Measurements from ENCODE around the gene FOXA1. TPM values are rescaled to one million over a fixed set of nuclear protein-coding genes. Genes with fewer than 3 reads are reported as not detected.
"Not testable (repeated sequence)": the region's sequence is repeated elsewhere in the genome, so short reads cannot be mapped to it uniquely, and the experiment has no call there.

FOXA1 gene
- total RNA-seq, 1 donor from 2014 or later: not detected

DNA sequence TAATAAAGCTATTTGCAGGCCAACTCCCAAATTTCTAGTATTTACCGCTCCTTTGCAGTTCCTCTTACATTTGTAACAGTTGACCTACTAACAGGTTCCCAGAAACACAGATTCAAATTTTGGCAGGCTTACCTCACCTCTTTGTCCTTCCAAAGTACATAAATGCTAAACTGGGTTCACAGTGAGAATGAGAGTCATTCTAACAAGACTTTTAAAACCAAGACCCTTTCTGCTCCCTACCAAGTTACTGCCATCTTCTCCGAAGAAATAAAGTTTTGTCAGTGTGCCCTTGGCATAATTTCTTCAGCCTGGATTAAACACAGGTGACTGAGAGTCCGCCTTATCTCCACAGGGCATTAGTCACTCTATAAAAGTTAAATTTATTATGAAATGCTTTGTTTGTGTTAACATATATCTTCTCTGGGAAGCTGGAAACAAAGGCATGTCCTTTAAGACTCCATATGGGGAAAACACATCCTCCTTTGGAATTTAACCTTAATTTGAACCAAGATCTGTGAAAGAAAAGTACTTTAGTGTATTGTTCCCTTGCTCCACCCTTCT lies 28.2 kb downstream of the FOXA1 start:
- H3K4me3 Mint-ChIP-seq: no peak overlapping the region
- no peaks in the 10 kb centered on the region for H3K27me3 Mint-ChIP-seq (ENCODE audit: low read depth)
- no peak overlapping the region for H3K27ac Mint-ChIP-seq (ENCODE audit: unreplicated experiment)
- no peaks in the 10 kb centered on the region for H3K9me3 Mint-ChIP-seq
- no peak for DNase-seq (ENCODE audit: low read depth, low spot score)
- H3K4me1 Mint-ChIP-seq: no peaks in the 10 kb centered on the region
- TF ChIP-seq, protein P1, sequence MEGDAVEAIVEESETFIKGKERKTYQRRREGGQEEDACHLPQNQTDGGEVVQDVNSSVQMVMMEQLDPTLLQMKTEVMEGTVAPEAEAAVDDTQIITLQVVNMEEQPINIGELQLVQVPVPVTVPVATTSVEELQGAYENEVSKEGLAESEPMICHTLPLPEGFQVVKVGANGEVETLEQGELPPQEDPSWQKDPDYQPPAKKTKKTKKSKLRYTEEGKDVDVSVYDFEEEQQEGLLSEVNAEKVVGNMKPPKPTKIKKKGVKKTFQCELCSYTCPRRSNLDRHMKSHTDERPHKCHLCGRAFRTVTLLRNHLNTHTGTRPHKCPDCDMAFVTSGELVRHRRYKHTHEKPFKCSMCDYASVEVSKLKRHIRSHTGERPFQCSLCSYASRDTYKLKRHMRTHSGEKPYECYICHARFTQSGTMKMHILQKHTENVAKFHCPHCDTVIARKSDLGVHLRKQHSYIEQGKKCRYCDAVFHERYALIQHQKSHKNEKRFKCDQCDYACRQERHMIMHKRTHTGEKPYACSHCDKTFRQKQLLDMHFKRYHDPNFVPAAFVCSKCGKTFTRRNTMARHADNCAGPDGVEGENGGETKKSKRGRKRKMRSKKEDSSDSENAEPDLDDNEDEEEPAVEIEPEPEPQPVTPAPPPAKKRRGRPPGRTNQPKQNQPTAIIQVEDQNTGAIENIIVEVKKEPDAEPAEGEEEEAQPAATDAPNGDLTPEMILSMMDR (conservative IDR thresholded peaks at IDR 0.05): no peak
- no peaks in the 10 kb centered on the region for H3K36me3 Mint-ChIP-seq (ENCODE audit: low read depth)

DNA sequence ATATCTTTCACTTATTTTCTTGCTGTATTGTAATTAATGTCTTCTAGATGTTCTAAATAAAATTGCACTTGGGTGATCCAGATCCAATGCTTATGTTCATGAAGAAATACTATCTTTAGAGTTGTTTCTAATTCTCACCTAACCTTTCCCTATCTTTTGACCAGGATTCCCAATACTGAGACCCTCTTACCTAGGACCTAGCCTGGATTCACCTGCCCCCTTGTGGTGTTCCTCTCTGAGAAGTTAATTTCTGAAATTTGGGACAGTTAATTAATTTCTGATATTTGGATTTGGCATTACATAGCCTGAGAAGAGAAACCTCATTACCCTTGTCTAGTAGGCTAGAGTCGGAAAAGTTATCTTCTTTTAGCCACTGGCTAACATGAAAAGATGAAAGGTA lies 29.5 kb downstream of the FOXA1 start:
- no peak overlapping the region for H3K27ac Mint-ChIP-seq (ENCODE audit: unreplicated experiment)
- H3K36me3 Mint-ChIP-seq (ENCODE audit: low read depth): no peaks in the 10 kb centered on the region
- no peak for DNase-seq (ENCODE audit: low read depth, low spot score)
- no peaks in the 10 kb centered on the region for H3K9me3 Mint-ChIP-seq
- no peaks in the 10 kb centered on the region for H3K27me3 Mint-ChIP-seq (ENCODE audit: low read depth)
- H3K4me1 Mint-ChIP-seq: no peaks in the 10 kb centered on the region
- no peak overlapping the region for H3K4me3 Mint-ChIP-seq
- TF ChIP-seq, protein P1 (conservative IDR thresholded peaks at IDR 0.05): peak; percentile 48

DNA sequence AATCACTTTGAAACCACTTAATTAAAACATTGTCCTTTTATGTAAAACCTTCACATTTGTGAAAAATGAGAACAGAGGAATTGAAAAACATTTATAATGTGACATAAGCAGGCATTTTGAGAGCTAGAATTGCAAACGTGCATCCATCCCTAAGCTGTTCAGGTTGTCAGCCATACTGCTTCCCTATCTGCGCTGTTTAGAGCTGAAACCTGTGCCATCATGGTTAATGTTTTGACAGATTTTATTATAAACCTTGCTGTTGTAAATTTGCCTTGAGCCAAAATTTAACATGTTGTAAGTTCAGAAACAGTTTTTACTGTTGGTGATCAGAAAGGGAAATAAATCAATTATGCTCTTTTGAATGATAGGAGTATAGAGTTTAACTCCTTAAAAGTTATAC lies 31.9 kb downstream of the FOXA1 start:
- Mint-ChIP-seq H3K27me3 (ENCODE audit: low read depth) (no peaks in the 10 kb centered on the region), H3K9me3 (no peaks in the 10 kb centered on the region), H3K36me3 (ENCODE audit: low read depth) (peaks cover 3% of the 10 kb centered on the region), H3K27ac (ENCODE audit: unreplicated experiment) (no peak overlapping the region), H3K4me3 (no peak overlapping the region), H3K4me1 (peaks cover 8% of the 10 kb centered on the region)
- TF ChIP-seq, protein P1 (conservative IDR thresholded peaks at IDR 0.05): no peak
- no peak for DNase-seq (ENCODE audit: low read depth, low spot score)

DNA sequence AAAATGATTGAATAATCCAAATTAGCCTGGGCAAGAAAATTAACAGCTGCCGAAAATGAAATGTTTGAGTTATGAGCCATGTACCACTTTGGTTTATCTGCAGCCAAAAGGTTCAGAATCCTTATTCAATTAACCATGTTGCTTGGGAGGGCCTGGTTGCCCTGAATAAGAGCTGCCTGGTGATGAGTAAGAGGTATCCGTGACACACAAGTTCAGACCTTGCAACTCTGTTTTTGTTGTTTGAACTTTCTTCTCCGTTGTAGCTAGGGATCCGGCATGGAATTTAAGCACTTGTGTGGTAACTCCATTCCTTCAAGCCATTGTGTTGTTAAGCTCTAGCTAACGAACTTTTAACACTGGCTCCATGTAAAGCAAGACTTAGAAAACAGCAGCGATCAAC lies 35.7 kb downstream of the FOXA1 start:
- DNase-seq (ENCODE audit: low read depth, low spot score): no peak
- Mint-ChIP-seq H3K27me3 (ENCODE audit: low read depth) (no peaks in the 10 kb centered on the region), H3K4me1 (peaks cover 8% of the 10 kb centered on the region), H3K36me3 (ENCODE audit: low read depth) (peaks cover 12% of the 10 kb centered on the region), H3K9me3 (peaks cover 6% of the 10 kb centered on the region), H3K27ac (ENCODE audit: unreplicated experiment) (no peak overlapping the region), H3K4me3 (no peak overlapping the region)
- TF ChIP-seq, protein P1 (conservative IDR thresholded peaks at IDR 0.05): no peak

DNA sequence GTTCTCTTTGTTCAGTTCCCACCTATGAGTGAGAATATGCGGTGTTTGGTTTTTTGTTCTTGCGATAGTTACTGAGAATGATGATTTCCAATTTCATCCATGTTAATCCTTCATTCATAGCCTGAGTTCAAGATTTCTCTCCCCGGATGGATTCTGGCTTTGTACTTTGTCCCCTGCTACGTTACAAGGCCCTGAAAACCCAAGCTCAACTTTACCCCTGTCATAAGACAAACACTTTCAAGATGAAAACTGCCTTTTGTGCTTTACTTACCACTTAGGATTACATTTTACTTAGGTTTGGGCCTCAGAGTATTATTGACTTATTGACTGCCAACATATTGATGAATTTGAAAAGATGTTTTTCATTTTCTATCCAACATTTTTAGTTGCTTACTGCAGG lies 36.3 kb downstream of the FOXA1 start:
- H3K27ac Mint-ChIP-seq (ENCODE audit: unreplicated experiment): no peak overlapping the region
- no peak overlapping the region for H3K4me3 Mint-ChIP-seq
- TF ChIP-seq, protein P1 (conservative IDR thresholded peaks at IDR 0.05): no peak
- no peaks in the 10 kb centered on the region for H3K27me3 Mint-ChIP-seq (ENCODE audit: low read depth)
- H3K4me1 Mint-ChIP-seq: peaks cover 8% of the 10 kb centered on the region
- DNase-seq (ENCODE audit: low read depth, low spot score): no peak
- peaks cover 12% of the 10 kb centered on the region for H3K9me3 Mint-ChIP-seq
- peaks cover 17% of the 10 kb centered on the region for H3K36me3 Mint-ChIP-seq (ENCODE audit: low read depth)

DNA sequence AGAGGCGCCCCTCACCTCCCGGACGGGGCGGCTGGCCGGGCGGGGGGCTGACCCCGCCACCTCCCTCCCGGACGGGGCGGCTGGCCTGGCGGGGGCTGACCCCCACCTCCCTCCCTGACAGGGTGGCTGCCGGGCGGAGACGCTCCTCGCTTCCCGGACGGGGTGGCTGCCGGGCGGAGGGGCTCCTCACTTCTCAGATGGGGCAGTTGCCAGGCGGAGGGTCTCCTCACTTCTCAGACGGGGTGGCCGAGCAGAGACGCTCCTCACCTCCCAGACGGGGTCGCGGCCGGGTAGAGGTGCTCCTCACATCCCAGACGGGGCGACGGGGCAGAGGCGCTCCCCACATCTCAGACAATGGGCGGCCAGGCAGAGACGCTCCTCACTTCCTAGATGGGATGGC lies 39.5 kb downstream of the FOXA1 start:
- not testable (repeated sequence) for DNase-seq (ENCODE audit: low read depth, low spot score); H3K4me1 Mint-ChIP-seq; H3K27ac Mint-ChIP-seq (ENCODE audit: unreplicated experiment); H3K27me3 Mint-ChIP-seq (ENCODE audit: low read depth); H3K4me3 Mint-ChIP-seq
- peaks cover 17% of the 10 kb centered on the region for H3K9me3 Mint-ChIP-seq
- peaks cover 22% of the 10 kb centered on the region for H3K36me3 Mint-ChIP-seq (ENCODE audit: low read depth)

Data from neural crest cell (in vitro differentiated cells).